Epithelial cell of esophagus (primary cell): ENCODE results near the gene GTF2F2.

Experiments used
- DNase-seq: peaks from one replicate; pipeline ENCODE4 v3.0.0; 2010; ENCODE audit warnings: low read depth
- H3K4me3 ChIP-seq: 2 replicates; pipeline ENCODE4 v1.5.1; 2011; ENCODE audit warnings: mild to moderate bottlenecking, low read length, control low read depth
- TF ChIP-seq, protein P1 (sequence below): IDR thresholded peaks from 2 replicates; pipeline ENCODE4 v1.5.1; 2011; ENCODE audit warnings: low read depth, mild to moderate bottlenecking, low read length, control low read depth, inconsistent platforms; ENCODE audit not compliant: insufficient read depth; ENCODE audit errors: missing control alignments

Gene GTF2F2

GRCh38 chr13:45222516-45222915 is 102.2 kb downstream of the GTF2F2 start:
- DNase-seq, result no peak
- TF ChIP-seq, protein P1, sequence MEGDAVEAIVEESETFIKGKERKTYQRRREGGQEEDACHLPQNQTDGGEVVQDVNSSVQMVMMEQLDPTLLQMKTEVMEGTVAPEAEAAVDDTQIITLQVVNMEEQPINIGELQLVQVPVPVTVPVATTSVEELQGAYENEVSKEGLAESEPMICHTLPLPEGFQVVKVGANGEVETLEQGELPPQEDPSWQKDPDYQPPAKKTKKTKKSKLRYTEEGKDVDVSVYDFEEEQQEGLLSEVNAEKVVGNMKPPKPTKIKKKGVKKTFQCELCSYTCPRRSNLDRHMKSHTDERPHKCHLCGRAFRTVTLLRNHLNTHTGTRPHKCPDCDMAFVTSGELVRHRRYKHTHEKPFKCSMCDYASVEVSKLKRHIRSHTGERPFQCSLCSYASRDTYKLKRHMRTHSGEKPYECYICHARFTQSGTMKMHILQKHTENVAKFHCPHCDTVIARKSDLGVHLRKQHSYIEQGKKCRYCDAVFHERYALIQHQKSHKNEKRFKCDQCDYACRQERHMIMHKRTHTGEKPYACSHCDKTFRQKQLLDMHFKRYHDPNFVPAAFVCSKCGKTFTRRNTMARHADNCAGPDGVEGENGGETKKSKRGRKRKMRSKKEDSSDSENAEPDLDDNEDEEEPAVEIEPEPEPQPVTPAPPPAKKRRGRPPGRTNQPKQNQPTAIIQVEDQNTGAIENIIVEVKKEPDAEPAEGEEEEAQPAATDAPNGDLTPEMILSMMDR, result no peak
- H3K4me3 ChIP-seq, result no peak overlapping the region

- no peak for DNase-seq
Measured at GRCh38 chr13:45222919-45223318, 102.6 kb downstream of the GTF2F2 start.

GRCh38 chr13:45224176-45224575 is 103.9 kb downstream of the GTF2F2 start:
- TF ChIP-seq, protein P1, result no peak
- no peak for DNase-seq
- no peak overlapping the region for H3K4me3 ChIP-seq

More at GRCh38 chr13:45222919-45223318, 102.6 kb downstream of the GTF2F2 start:
- TF ChIP-seq, protein P1, result no peak
- H3K4me3 ChIP-seq, result no peak overlapping the region

DNA sequence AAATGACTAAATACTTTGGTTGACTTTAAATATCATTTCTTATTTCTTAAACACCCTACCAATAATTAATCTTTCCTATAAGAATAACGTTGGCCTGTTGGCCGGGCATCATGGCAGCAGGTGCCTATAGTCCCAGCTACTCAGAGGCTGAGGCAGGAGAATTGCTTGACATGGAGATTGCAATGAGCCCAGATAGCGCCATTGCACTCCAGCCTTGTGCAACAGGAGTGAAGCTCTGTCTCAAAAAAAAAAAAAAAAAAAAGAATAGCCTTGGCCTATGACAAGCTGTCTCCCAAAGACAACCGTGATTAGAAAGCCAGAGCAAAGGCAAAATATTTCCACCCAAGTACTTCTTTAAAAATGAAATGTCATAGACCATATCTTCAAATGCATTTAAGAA is 105.1 kb downstream of the GTF2F2 start:
- no peak overlapping the region for H3K4me3 ChIP-seq
- DNase-seq, result no peak
- TF ChIP-seq, protein P1, result no peak

GRCh38 chr13:45226024-45226423 is 105.7 kb downstream of the GTF2F2 start:
- H3K4me3 ChIP-seq, result no peak overlapping the region
- TF ChIP-seq, protein P1, result no peak
- no peak for DNase-seq

DNA sequence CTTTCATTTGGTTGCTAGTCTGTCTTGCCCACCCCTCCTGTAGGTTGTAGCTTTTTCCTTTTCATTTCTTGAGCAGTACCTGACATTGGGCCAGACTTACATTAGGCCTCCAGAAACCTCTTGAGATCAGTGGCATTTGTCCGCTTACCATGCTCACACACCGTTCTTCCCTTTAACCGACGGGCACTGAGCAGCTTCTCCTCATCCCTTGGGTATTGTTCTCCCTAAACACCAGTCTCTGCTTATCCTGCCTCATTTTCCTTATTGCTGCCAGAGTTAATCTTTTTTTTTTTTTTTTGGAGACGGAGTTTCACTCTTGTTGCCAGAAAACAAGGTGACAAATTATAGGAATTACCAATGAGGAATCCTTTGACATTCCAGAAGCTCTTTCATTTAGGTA is 107.7 kb downstream of the GTF2F2 start:
- no peak overlapping the region for H3K4me3 ChIP-seq
- no peak for DNase-seq
- TF ChIP-seq, protein P1, result no peak

DNA sequence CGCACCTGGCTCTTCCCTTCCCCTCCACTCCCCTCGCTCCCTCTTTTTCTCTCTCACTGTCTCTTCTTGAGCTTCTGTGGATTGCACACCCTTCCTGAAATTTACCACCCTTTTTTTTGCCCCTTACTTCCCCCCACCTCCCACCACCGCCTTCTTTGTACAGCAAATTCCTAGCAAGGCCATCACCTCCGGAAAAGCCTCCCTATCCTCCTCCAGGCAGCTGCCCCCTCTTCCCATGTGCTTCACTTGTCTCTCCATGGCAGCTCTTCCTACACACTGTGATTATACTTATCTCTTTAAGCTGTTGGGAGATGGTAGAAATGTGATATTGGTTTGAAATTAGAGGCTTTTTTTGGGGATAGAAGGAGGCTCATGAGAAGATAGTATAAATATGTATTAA is 108.9 kb downstream of the GTF2F2 start:
- TF ChIP-seq, protein P1, result no peak
- DNase-seq, result no peak
- H3K4me3 ChIP-seq, result no peak overlapping the region
